Urinary bladder (tissue), 4 donors: ENCODE data around the gene PPM1N. TPM values are rescaled to one million over a fixed set of nuclear protein-coding genes. Genes with fewer than 3 reads are reported as not detected.
A peak's percentile ranks its signal among the peaks of the same experiment; 100 is the strongest.

Source experiments
- DNase-seq: peaks from one replicate; pipeline ENCODE4 v3.0.0-alpha.2; 2015; ENCODE audit errors: extremely low spot score
- H3K27ac ChIP-seq: one replicate; pipeline ENCODE4 v1.5.1; 2013; ENCODE audit warnings: low read depth, mild to moderate bottlenecking, moderate library complexity
- H3K36me3 ChIP-seq: one replicate; pipeline ENCODE4 v1.6.1; 2013; ENCODE audit warnings: mild to moderate bottlenecking, moderate library complexity; ENCODE audit not compliant: insufficient read depth
- H3K4me1 ChIP-seq: one replicate; pipeline ENCODE4 v1.6.1; 2013; ENCODE audit warnings: mild to moderate bottlenecking, moderate library complexity; ENCODE audit not compliant: insufficient read depth
- H3K4me3 ChIP-seq: one replicate; pipeline ENCODE4 v1.5.1; 2013; ENCODE audit warnings: low read depth, low read length
- WGBS: extraction: QIAGEN DNeasy Blood & Tissue Kit; methylation state at CpG from one replicate; pipeline ENCODE4 v1.1.7; 2013; 5-methylcytosine and 5-hydroxymethylcytosine counted together
- polyA plus RNA-seq: library from polyadenylated mRNA; stranded (reverse); fragments of 200-250 nt; gene quantifications from one replicate; pipeline ENCODE4 v1.2.3, GENCODE V29; 2013
- total RNA-seq: library from RNA; depleted of rRNA; stranded (reverse); fragments of >200 nt; gene quantifications from one replicate; pipeline ENCODE4 v1.2.3, GENCODE V29; 2014
- donor health status: healthy with polysubstance abuse.
- donor health status: healthy.

The PPM1N gene
- total and polyA plus RNA-seq, 2 donors, result 0.53 to 5.3 TPM

GRCh38 chr19:45467115-45467455 is 31.2 kb upstream of the PPM1N start:
- Histone ChIP-seq H3K27ac (peak overlapping the region; percentile 60), H3K4me3 (peak overlapping the region; percentile 12)

GRCh38 chr19:45467456-45468158 is 30.6 kb upstream of the PPM1N start, which contains the start of gene FOSB:
TSS of gene FOSB (plus strand) at chr19:45467996. CDS start at chr19:45468587, 591 bp downstream.
- Histone ChIP-seq H3K36me3 (no peaks in the 10 kb centered on the region), H3K4me1 (no peaks in the 10 kb centered on the region), H3K27ac (peak within 1 kb of the TSS; percentile 92), H3K4me3 (peak within 1 kb of the TSS; percentile 48)
- under 1% methylated on average over 56 of the region's 56 CpGs for WGBS
- DNase-seq, result peak; percentile 91

More at GRCh38 chr19:45467115-45467455, 31.2 kb upstream of the PPM1N start:
- no peak for DNase-seq
- Histone ChIP-seq H3K4me1 (no peaks in the 10 kb centered on the region), H3K36me3 (no peaks in the 10 kb centered on the region)
- whole genome bisulfite sequencing, result under 1% methylated on average over 11 of the region's 11 CpGs

GRCh38 chr19:45468159-45468651 is 30.0 kb upstream of the PPM1N start:
- H3K27ac ChIP-seq, result peak overlapping the region; percentile 35
- under 1% methylated on average over 31 of the region's 31 CpGs for WGBS
- DNase-seq, result no peak
- no peaks in the 10 kb centered on the region for H3K4me1 ChIP-seq
- no peaks in the 10 kb centered on the region for H3K36me3 ChIP-seq
- H3K4me3 ChIP-seq, result peak overlapping the region; percentile 48

GRCh38 chr19:45468803-45469131 is 29.5 kb upstream of the PPM1N start:
- peak overlapping the region; percentile 48 for H3K4me3 ChIP-seq
- peak; percentile 21 for DNase-seq
- peak overlapping the region; percentile 76 for H3K27ac ChIP-seq
- no peaks in the 10 kb centered on the region for H3K4me1 ChIP-seq
- WGBS, result 0% methylated on average over 19 of the region's 19 CpGs
- H3K36me3 ChIP-seq, result no peaks in the 10 kb centered on the region

- Histone ChIP-seq H3K36me3 (no peaks in the 10 kb centered on the region), H3K27ac (peak overlapping the region; percentile 76), H3K4me1 (no peaks in the 10 kb centered on the region), H3K4me3 (peak overlapping the region; percentile 48)
- under 1% methylated on average over 65 of the region's 66 CpGs for WGBS
- DNase-seq, result peak; percentile 82
Measured at GRCh38 chr19:45469132-45469944, 28.9 kb upstream of the PPM1N start.

GRCh38 chr19:45469945-45470761 is 28.1 kb upstream of the PPM1N start:
- DNase-seq, result peak; percentile 52
- WGBS, result 45% methylated on average over 33 of the region's 33 CpGs
- Histone ChIP-seq H3K4me3 (peak overlapping the region; percentile 48), H3K4me1 (no peaks in the 10 kb centered on the region), H3K27ac (peak overlapping the region; percentile 73), H3K36me3 (no peaks in the 10 kb centered on the region)

- WGBS, result 88% methylated on average over 15 of the region's 15 CpGs
- no peak for DNase-seq
- no peak overlapping the region for H3K27ac ChIP-seq
- no peak overlapping the region for H3K4me3 ChIP-seq
- no peaks in the 10 kb centered on the region for H3K36me3 ChIP-seq
- no peaks in the 10 kb centered on the region for H3K4me1 ChIP-seq
Measured at GRCh38 chr19:45470762-45471081, 27.5 kb upstream of the PPM1N start.

- H3K4me1 ChIP-seq, result no peaks in the 10 kb centered on the region
- H3K4me3 ChIP-seq, result no peak overlapping the region
- H3K27ac ChIP-seq, result no peak overlapping the region
- 87% methylated on average over 16 of the region's 16 CpGs for WGBS
- no peak for DNase-seq
- H3K36me3 ChIP-seq, result no peaks in the 10 kb centered on the region
Measured at GRCh38 chr19:45471111-45471930, 26.9 kb upstream of the PPM1N start.

GRCh38 chr19:45471931-45472562 is 26.2 kb upstream of the PPM1N start:
- DNase-seq, result no peak
- Histone ChIP-seq H3K36me3 (no peaks in the 10 kb centered on the region), H3K4me1 (no peaks in the 10 kb centered on the region), H3K4me3 (no peak overlapping the region), H3K27ac (no peak overlapping the region)
- WGBS, result 67% methylated on average over 7 of the region's 7 CpGs

- no peaks in the 10 kb centered on the region for H3K36me3 ChIP-seq
- H3K4me1 ChIP-seq, result no peaks in the 10 kb centered on the region
- H3K27ac ChIP-seq, result no peak overlapping the region
- no peak for DNase-seq
- 43% methylated on average over 44 of the region's 44 CpGs for WGBS
- H3K4me3 ChIP-seq, result no peak overlapping the region
Measured at GRCh38 chr19:45472563-45473366, 25.5 kb upstream of the PPM1N start.

- H3K27ac ChIP-seq, result no peak overlapping the region
- no peaks in the 10 kb centered on the region for H3K4me1 ChIP-seq
- H3K4me3 ChIP-seq, result no peak overlapping the region
- WGBS, result 48% methylated on average over 5 of the region's 5 CpGs
- peak; percentile 28 for DNase-seq
- no peaks in the 10 kb centered on the region for H3K36me3 ChIP-seq
Measured at GRCh38 chr19:45473367-45473681, 24.9 kb upstream of the PPM1N start.
